Hematopoietic multipotent progenitor cell (in vitro differentiated cells): ENCODE measurements around the gene HOPX. TPM values are rescaled to one million over a fixed set of nuclear protein-coding genes. Genes with fewer than 3 reads are reported as not detected.
A peak's percentile ranks its signal among the peaks of the same experiment; 100 is the strongest.
"Not testable (repeated sequence)": the region's sequence is repeated elsewhere in the genome, so short reads cannot be mapped to it uniquely, and the experiment has no call there.

Experiments used
- DNase-seq, 3 donors: peaks; one replicate each; pipeline ENCODE4 v3.0.0-alpha.2; 2011 to 2015; ENCODE audit warnings: low read depth in 2 of 3, low spot score in 2 of 3
- total RNA-seq: library from RNA; depleted of rRNA; stranded (reverse); fragments of >200 nt; gene quantifications from one replicate; pipeline ENCODE4 v1.2.3, GENCODE V29; 2012

HOPX gene
- total RNA-seq, 1 donor = 134 TPM

- DNase-seq = no peak
Observed at GRCh38 chr4:56655627-56656345, 25.3 kb downstream of the HOPX start.

DNA sequence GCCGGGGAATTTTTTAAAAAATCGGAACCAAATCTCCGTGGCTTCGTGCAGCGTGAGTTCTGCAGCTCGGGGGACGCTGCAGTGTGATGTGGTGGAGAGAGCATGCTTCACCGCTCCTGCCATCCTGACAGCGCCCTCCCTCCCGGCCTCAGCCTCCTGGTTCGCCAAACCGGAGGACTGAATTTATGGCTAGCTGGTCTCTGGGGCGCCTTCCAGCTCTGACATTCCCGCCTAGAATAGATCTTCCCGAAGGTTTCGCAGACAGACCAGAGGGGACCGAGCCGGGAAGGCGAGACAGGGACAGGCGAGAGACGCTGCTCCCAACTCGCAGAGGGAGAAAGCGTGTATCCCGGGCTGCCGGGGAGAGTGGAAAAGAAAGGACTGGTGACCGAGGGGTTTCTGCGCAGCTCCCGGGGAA lies 25.9 kb downstream of the HOPX start:
- DNase-seq = no peak

- no peak for DNase-seq
Observed at GRCh38 chr4:56654238-56654632, 26.9 kb downstream of the HOPX start.

DNA sequence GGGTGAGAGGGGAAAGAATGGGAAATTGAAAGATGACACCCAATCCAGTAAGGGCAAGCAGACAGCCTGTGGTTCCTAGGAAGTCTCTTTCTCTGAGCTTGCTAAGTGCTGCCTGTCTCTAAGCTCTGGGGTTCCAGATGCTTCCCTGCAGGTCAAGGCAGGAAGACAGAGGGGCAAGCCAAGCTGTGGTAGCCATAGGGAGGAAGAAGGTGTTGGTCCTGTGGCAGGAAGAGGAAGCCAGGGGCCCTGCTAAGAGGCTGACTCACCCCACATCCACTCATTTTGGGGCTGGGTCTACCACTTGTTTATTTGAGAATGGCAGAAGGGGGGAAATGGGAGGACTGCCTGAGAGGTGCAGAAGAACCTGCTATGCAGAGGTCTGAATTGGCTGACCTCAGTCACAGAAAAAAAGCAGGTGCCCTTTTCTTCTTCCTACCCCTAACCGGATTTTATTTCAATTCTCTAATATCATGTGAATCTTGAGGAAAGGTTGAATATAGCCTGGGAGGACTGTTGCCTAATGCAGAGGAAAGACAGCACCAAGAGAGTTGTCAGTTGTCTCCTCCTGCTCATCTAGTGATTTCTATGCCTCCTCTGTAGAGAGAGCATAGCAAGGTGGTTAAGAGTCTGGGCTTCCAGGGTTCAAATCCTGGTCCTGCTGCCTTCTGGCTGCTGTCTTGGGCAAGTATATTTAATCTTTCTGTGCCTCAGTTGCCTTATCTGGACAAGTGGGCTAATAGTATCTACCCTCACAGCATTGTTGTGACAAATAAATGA lies 27.4 kb downstream of the HOPX start:
- peak in 2 of 3 donors; percentile 85 to 89 for DNase-seq

- DNase-seq = no peak
Observed at GRCh38 chr4:56652196-56652595, 28.9 kb downstream of the HOPX start.

- no peak for DNase-seq
Observed at GRCh38 chr4:56651056-56651350, 30.1 kb downstream of the HOPX start.

- DNase-seq = no peak
Observed at GRCh38 chr4:56650262-56651055, 30.6 kb downstream of the HOPX start.

DNA sequence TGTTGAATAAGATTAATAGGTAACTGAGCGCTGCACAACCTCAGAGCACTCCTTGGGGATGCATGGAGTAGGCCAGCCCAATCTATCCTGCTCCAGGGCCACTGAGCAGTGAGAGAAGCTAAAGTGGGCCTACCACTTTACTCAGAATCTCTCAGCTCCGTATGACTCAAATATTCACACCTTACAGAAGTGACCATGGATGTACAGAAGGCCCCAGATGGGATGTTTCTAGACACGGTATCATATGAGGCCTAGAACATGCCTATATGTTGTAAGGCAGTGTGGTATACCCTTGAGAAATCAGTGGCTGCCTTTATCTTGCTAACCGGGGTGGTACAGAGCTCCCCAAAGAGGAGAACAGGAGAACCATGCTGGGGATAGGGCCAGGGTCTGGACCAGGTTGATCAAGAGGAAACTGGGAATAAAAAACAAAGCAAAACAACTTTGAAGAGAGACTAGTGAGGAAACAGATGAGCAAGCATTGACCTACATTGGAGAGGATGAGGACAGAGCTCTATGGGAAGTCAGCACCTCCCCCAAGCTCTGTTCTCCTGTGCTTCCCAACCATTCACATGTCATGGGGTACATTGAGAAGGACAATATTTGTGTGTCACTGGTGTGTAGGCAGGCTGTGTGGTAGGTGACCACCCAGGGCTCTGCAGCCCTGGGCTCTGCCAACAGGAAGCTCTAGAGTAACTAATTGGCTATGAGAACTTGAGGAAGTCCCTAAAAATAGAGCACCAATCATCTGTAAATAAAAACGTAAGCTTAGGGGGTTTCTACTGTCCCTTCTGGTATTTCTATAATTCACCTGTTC lies 31.4 kb downstream of the HOPX start:
- no peak for DNase-seq

- no peak for DNase-seq
Observed at GRCh38 chr4:56648824-56649151, 32.3 kb downstream of the HOPX start.

DNA sequence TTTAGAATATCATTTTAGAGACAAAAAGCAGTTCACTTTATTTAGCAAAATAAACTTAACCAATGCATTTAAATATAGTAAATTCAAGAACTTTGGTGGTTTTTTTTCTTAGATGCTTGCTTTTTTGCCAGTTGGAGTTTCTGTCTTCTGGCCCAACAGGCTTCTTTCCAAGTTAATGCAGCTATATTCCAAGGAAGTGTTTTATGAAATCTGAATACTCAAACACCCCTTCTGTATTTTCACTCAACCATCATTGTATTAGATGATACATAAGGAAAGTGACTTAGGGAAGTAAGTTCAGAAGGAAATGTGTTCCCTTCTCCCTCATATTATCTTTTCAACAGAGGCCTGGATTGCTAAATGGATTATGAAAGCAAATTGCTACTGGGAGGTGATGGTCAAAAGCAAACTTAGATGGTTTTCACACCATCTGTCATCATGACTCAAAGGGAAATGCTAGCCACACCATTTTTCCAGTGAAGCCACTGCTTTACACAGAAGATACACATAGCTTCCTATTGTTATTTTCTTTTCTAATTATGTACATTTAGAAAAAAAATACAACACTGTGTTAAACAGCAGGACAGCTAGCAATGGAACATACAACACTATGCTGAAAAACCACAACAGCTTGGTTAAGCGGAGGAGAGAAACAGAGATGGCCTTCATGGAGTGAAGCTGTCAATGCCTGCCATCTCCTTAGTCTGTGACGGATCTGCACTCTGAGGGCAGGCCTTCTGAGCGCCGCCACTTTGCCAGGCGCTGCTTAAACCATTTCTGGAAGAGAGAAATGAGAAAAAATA lies 32.9 kb downstream of the HOPX start:
- no peak for DNase-seq

GRCh38 chr4:56646341-56646740 lies 34.8 kb downstream of the HOPX start:
- no peak for DNase-seq

DNA sequence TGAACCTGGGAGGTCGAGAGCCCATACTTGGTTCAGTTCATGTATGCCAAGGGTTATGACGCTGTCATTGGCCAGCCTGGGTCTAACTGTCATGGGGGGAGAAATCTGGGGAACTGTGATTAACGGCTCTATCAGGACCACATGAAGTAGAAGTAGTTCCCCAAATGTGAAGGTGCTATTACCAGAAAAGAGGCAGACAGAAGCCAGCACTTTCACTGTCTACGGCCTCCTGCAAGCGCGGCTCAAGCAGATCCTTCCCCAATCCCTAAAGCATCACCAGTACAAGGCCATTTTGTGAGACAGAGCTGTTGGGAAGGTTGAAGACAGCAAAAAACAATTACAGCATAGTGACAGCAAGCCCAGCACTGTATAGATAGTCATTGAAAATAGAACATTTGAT lies 37.5 kb downstream of the HOPX start:
- DNase-seq = no peak

GRCh38 chr4:56641494-56642051 lies 39.5 kb downstream of the HOPX start:
- no peak for DNase-seq

GRCh38 chr4:56640621-56641493 lies 40.2 kb downstream of the HOPX start:
- DNase-seq = no peak

DNA sequence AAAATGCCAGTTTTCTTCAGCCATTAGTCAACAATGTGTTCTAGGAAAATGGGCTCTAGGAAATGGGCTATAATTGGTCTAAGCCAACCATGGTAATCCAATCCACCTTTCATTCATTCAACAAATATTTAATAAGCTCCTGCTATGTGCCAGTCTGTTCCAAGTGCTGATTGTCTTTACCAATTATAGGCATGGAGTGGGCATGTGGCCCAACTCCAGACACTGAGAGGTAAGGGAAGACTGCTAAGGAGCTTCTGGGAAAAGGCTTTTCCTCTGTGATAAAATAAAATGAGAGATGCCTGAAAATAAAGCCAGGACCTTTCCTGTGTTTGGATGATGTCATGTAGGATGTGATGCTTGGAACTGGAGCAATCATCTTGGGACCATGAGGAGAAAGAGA lies 43.3 kb downstream of the HOPX start:
- DNase-seq = no peak

GRCh38 chr4:56637154-56637553 lies 43.9 kb downstream of the HOPX start:
- no peak for DNase-seq

DNA sequence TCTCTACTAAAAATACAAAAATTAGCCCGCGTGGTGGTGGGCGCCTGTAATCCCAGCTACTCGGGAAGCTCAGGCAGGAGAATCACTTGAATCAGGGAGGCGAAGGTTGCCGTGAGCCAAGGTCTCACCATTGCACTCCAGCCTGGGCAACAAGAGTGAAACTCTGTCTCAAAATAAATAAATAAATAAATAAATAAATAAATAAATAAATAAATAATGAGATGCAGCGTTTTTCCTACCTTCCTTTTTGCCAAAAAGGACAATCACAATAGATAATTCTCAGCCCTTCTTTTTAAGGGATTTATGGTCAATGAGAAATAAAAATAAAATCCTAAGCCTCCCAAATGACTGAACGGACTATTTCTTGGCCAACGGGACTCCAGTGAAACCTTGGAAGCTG lies 46.1 kb downstream of the HOPX start:
- DNase-seq = not testable (repeated sequence)

- no peak for DNase-seq
Observed at GRCh38 chr4:56633486-56633885, 47.6 kb downstream of the HOPX start.
